HFFc6 (cell line): Measurements from ENCODE around the gene PHACTR1. TPM values are rescaled to one million over a fixed set of nuclear protein-coding genes. Genes with fewer than 3 reads are reported as not detected.

Experiments used
- DNase-seq: peaks from one replicate; pipeline ENCODE4 v3.0.0-alpha.2; 2018
- H3K27ac Mint-ChIP-seq: 2 replicates; pipeline ENCODE4 v1.8.0; 2020; ENCODE audit warnings: mild to moderate bottlenecking, mixed read lengths
- H3K27me3 Mint-ChIP-seq: 2 replicates; pipeline ENCODE4 v1.8.0; 2021; ENCODE audit warnings: mild to moderate bottlenecking, moderate library complexity, mixed read lengths; ENCODE audit not compliant: insufficient read depth
- H3K36me3 Mint-ChIP-seq: 2 replicates; pipeline ENCODE4 v1.8.0; 2021; ENCODE audit warnings: low read depth, mixed read lengths
- H3K4me1 Mint-ChIP-seq: 2 replicates; pipeline ENCODE4 v1.8.0; 2020; ENCODE audit warnings: low read depth, mixed read lengths
- H3K4me3 Mint-ChIP-seq: 2 replicates; pipeline ENCODE4 v1.8.0; 2020; ENCODE audit warnings: mild to moderate bottlenecking, moderate library complexity, mixed read lengths
- H3K9me3 Mint-ChIP-seq: 2 replicates; pipeline ENCODE4 v1.8.0; 2020; ENCODE audit warnings: mild to moderate bottlenecking, mixed read lengths
- CTCF ChIP-seq: fragments of 200-600 bp; sonication (generic); IDR thresholded peaks from 2 replicates; pipeline ENCODE4 v1.5.0; 2021; ENCODE audit warnings: antibody characterized with exemption, mild to moderate bottlenecking
- total RNA-seq, 6 experiments: library from RNA; stranded (reverse); fragmentation: NEBNext Ultra II Directional; extraction: Animal tissue kit (Norgen Biotek cat#: 25700); gene quantifications; 2 replicates in 1 of 6; 3 replicates in 5 of 6; pipeline ENCODE4 v1.2.3, GENCODE V29; 2021

Gene PHACTR1
- total RNA-seq, 6 experiments from 2014 or later, result 2.5 to 4.7 (median 3.9) TPM

GRCh38 chr6:13009461-13009860, 292.9 kb downstream of the PHACTR1 start:
- Mint-ChIP-seq H3K27ac (no peak overlapping the region), H3K36me3 (no peaks in the 10 kb centered on the region), H3K27me3 (peaks cover 11% of the 10 kb centered on the region; the same call in 1 of the 2 replicates), H3K9me3 (no peaks in the 10 kb centered on the region), H3K4me1 (peaks cover 29% of the 10 kb centered on the region), H3K4me3 (no peak overlapping the region)
- no peak for TF ChIP-seq CTCF
- DNase-seq, result no peak

GRCh38 chr6:13011612-13012146, 295.1 kb downstream of the PHACTR1 start:
- H3K27ac Mint-ChIP-seq, result no peak overlapping the region
- no peak for TF ChIP-seq CTCF
- H3K27me3 Mint-ChIP-seq, result peaks cover 19% of the 10 kb centered on the region
- peaks cover 25% of the 10 kb centered on the region for H3K4me1 Mint-ChIP-seq
- no peak overlapping the region for H3K4me3 Mint-ChIP-seq
- no peaks in the 10 kb centered on the region for H3K9me3 Mint-ChIP-seq
- H3K36me3 Mint-ChIP-seq, result no peaks in the 10 kb centered on the region
- no peak for DNase-seq

GRCh38 chr6:13012296-13012695, 295.7 kb downstream of the PHACTR1 start:
- no peaks in the 10 kb centered on the region for H3K36me3 Mint-ChIP-seq
- no peak for TF ChIP-seq CTCF
- no peak overlapping the region for H3K4me3 Mint-ChIP-seq
- H3K4me1 Mint-ChIP-seq, result peaks cover 19% of the 10 kb centered on the region
- no peak overlapping the region for H3K27ac Mint-ChIP-seq
- peaks cover 19% of the 10 kb centered on the region for H3K27me3 Mint-ChIP-seq
- no peak for DNase-seq
- no peaks in the 10 kb centered on the region for H3K9me3 Mint-ChIP-seq

- Mint-ChIP-seq H3K27me3 (peaks cover 19% of the 10 kb centered on the region), H3K4me1 (peaks cover 12% of the 10 kb centered on the region; the same call in 1 of the 2 replicates)
- TF ChIP-seq CTCF, result no peak
Measured at GRCh38 chr6:13012977-13013680, 296.6 kb downstream of the PHACTR1 start.

GRCh38 chr6:13013681-13014503, 297.3 kb downstream of the PHACTR1 start:
- no peak for DNase-seq
- TF ChIP-seq CTCF, result no peak
- no peaks in the 10 kb centered on the region for H3K36me3 Mint-ChIP-seq
- peaks cover 19% of the 10 kb centered on the region for H3K27me3 Mint-ChIP-seq
- H3K4me1 Mint-ChIP-seq, result peaks cover 12% of the 10 kb centered on the region; the same call in 1 of the 2 replicates
- no peaks in the 10 kb centered on the region for H3K9me3 Mint-ChIP-seq
- no peak overlapping the region for H3K27ac Mint-ChIP-seq
- peak overlapping the region; percentile 86 for H3K4me3 Mint-ChIP-seq

More at GRCh38 chr6:13012977-13013680, 296.6 kb downstream of the PHACTR1 start:
- Mint-ChIP-seq H3K9me3 (no peaks in the 10 kb centered on the region), H3K27ac (no peak overlapping the region), H3K36me3 (no peaks in the 10 kb centered on the region), H3K4me3 (peak overlapping the region; percentile 86)
- no peak for DNase-seq
